Left ventricle myocardium inferior (tissue), 1 donor: ENCODE measurements around the gene TNFRSF14. TPM values are rescaled to one million over a fixed set of nuclear protein-coding genes. Genes with fewer than 3 reads are reported as not detected.
"Not testable (repeated sequence)": the region's sequence is repeated elsewhere in the genome, so short reads cannot be mapped to it uniquely, and the experiment has no call there.

Experiments used
- DNase-seq: peaks from one replicate; pipeline ENCODE4 v3.0.0-alpha.2; 2020
- H3K27ac ChIP-seq: fragments of 200-600 bp; replicated peaks from 2 replicates; pipeline ENCODE4 v1.8.0; 2021
- H3K27me3 ChIP-seq: fragments of 200-600 bp; 2 replicates; pipeline ENCODE4 v1.8.0; 2021; ENCODE audit warnings: low read depth
- H3K36me3 ChIP-seq: fragments of 200-600 bp; 2 replicates; pipeline ENCODE4 v1.8.0; 2021
- H3K4me1 ChIP-seq: fragments of 200-600 bp; 2 replicates; pipeline ENCODE4 v1.8.0; 2021
- H3K4me3 ChIP-seq: fragments of 200-600 bp; 2 replicates; pipeline ENCODE4 v1.8.0; 2021; ENCODE audit warnings: mild to moderate bottlenecking, moderate library complexity
- H3K9me3 ChIP-seq: fragments of 200-600 bp; replicated peaks from 2 replicates; pipeline ENCODE4 v1.8.0; 2021
- CTCF ChIP-seq: fragments of 200-600 bp; IDR thresholded peaks from 2 replicates; pipeline ENCODE4 v1.8.0; 2021; ENCODE audit warnings: antibody characterized with exemption, mild to moderate bottlenecking, borderline replicate concordance
- intact Hi-C: fragments of 100-400 bp; cut with micrococcal nuclease; formaldehyde crosslinking; loops from one replicate; pipeline ENCODE4 v1.11.0; 2022
- total RNA-seq: library from RNA; stranded (reverse); fragmentation: NEBNext Ultra II Directional; extraction: Animal tissue kit (Norgen Biotek cat#: 25700); gene quantifications from one replicate; pipeline ENCODE4 v1.2.1, GENCODE V29; 2021
- donor health status: DM: no; HTN: yes; CAD: no; lungs with severe emphysema.

TNFRSF14 gene
- total RNA-seq, 1 donor from 2014 or later, result 13.7 TPM

- no peak for DNase-seq
- intact Hi-C loops, result no loop called here
- Histone ChIP-seq H3K27me3 (peaks cover 31% of the 10 kb centered on the region), H3K4me1 (peaks cover 4% of the 10 kb centered on the region), H3K4me3 (no peak overlapping the region), H3K27ac (no peak overlapping the region), H3K36me3 (peaks cover 4% of the 10 kb centered on the region), H3K9me3 (no peaks in the 10 kb centered on the region)
- TF ChIP-seq CTCF, result no peak
Measured at GRCh38 chr1:2566101-2567045, 10.2 kb downstream of the TNFRSF14 start.

GRCh38 chr1:2567083-2567679, 11.0 kb downstream of the TNFRSF14 start:
- peaks cover 4% of the 10 kb centered on the region for H3K4me1 ChIP-seq
- H3K27ac ChIP-seq, result no peak overlapping the region
- intact Hi-C loops, result no loop called here
- DNase-seq, result no peak
- H3K9me3 ChIP-seq, result no peaks in the 10 kb centered on the region
- H3K4me3 ChIP-seq, result no peak overlapping the region
- peaks cover 4% of the 10 kb centered on the region for H3K36me3 ChIP-seq
- H3K27me3 ChIP-seq, result peaks cover 31% of the 10 kb centered on the region
- TF ChIP-seq CTCF, result no peak

- H3K27ac ChIP-seq, H3K9me3 ChIP-seq, DNase-seq, H3K4me3 ChIP-seq, H3K4me1 ChIP-seq, intact Hi-C loops, H3K36me3 ChIP-seq: not testable (repeated sequence)
- peaks cover 31% of the 10 kb centered on the region for H3K27me3 ChIP-seq
Measured at GRCh38 chr1:2568187-2568816, 12.1 kb downstream of the TNFRSF14 start.

DNA sequence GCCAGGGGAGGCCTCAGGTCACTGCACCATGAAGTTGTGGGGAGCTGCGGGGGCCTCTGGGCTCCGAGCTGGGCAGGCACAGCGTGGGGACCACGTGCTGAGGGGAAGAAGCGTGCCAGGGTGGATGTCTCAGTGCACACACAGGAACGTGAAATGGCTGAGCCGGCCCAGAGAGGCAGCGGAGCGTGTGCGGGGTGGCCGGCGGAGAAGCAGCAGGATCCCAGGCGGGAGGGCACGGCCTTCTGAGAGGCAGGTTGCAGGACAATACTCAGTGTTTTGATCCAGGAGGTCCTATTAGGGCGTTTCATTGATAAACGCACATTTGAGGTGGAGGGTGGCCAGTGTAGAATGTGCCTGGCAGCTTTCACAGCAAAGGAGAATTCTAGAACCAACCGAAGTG, 12.9 kb downstream of the TNFRSF14 start:
- H3K27me3 ChIP-seq, result peaks cover 31% of the 10 kb centered on the region

GRCh38 chr1:2569703-2570102, 13.5 kb downstream of the TNFRSF14 start:
- intact Hi-C loops, DNase-seq, H3K4me1 ChIP-seq, H3K27ac ChIP-seq, H3K36me3 ChIP-seq, H3K4me3 ChIP-seq: not testable (repeated sequence)
- H3K9me3 ChIP-seq, result peaks cover 12% of the 10 kb centered on the region
- peaks cover 30% of the 10 kb centered on the region for H3K27me3 ChIP-seq

More for the DNA sequence above, 12.9 kb downstream of the TNFRSF14 start:
- H3K9me3 ChIP-seq, result peaks cover 12% of the 10 kb centered on the region
- no peak for DNase-seq
- no peak for TF ChIP-seq CTCF
- H3K4me1 ChIP-seq, result peaks cover 4% of the 10 kb centered on the region
- no peak overlapping the region for H3K27ac ChIP-seq
- no peak overlapping the region for H3K4me3 ChIP-seq
- no peaks in the 10 kb centered on the region for H3K36me3 ChIP-seq
- intact Hi-C loops, result no loop called here

- no peaks in the 10 kb centered on the region for H3K36me3 ChIP-seq
- peaks cover 12% of the 10 kb centered on the region for H3K9me3 ChIP-seq
- H3K27me3 ChIP-seq, result peaks cover 25% of the 10 kb centered on the region
- H3K27ac ChIP-seq, result no peak overlapping the region
- TF ChIP-seq CTCF, result no peak
- intact Hi-C loops, result no loop called here
- no peak overlapping the region for H3K4me3 ChIP-seq
- no peak for DNase-seq
- no peaks in the 10 kb centered on the region for H3K4me1 ChIP-seq
Measured at GRCh38 chr1:2570332-2570731, 14.2 kb downstream of the TNFRSF14 start.
